Liver (tissue), 9 donors: ENCODE results near the gene SPECC1L. TPM values are rescaled to one million over a fixed set of nuclear protein-coding genes. Genes with fewer than 3 reads are reported as not detected.

Experiments used
- DNase-seq: peaks from one replicate; pipeline ENCODE4 v3.0.0-alpha.2; 2017; ENCODE audit warnings: low spot score
- H3K27ac ChIP-seq, 2 donors: one replicate each; pipeline ENCODE4 v1.7.0; 2013; ENCODE audit warnings: inconsistent platforms in 2 of 2, low read length in 2 of 2, control low read depth in 1 of 2, low read depth in 1 of 2, mild to moderate bottlenecking in 1 of 2
- H3K27me3 ChIP-seq, 4 donors: one replicate each; pipeline versions ENCODE4 v1.6.1 to v1.7.0; 2013; ENCODE audit warnings: low read length in 3 of 4, inconsistent platforms in 1 of 4, mild to moderate bottlenecking in 1 of 4, moderate library complexity in 1 of 4; ENCODE audit not compliant: control insufficient read depth in 4 of 4, insufficient read depth in 4 of 4
- H3K36me3 ChIP-seq, 4 donors: one replicate each; pipeline versions ENCODE4 v1.6.1 to v1.7.0; 2013; ENCODE audit warnings: low read length in 3 of 4, mild to moderate bottlenecking in 3 of 4, low read depth in 1 of 4, moderate library complexity in 1 of 4; ENCODE audit not compliant: control insufficient read depth in 4 of 4, insufficient read depth in 3 of 4
- H3K4me1 ChIP-seq, 4 donors: one replicate each; pipeline versions ENCODE4 v1.6.1 to v1.7.0; 2013; ENCODE audit warnings: low read length in 3 of 4, mild to moderate bottlenecking in 3 of 4, moderate library complexity in 1 of 4; ENCODE audit not compliant: control insufficient read depth in 4 of 4, insufficient read depth in 4 of 4
- H3K4me3 ChIP-seq, 3 donors: one replicate each; pipeline versions ENCODE4 v1.6.1 to v1.7.0; 2013; ENCODE audit warnings: low read length in 3 of 3, control low read depth in 1 of 3, low read depth in 1 of 3, mild to moderate bottlenecking in 1 of 3
- H3K9ac ChIP-seq, 2 donors: one replicate each; pipeline ENCODE4 v1.7.0; 2013; ENCODE audit warnings: low read length in 2 of 2, mild to moderate bottlenecking in 2 of 2, moderate library complexity in 2 of 2, control low read depth in 1 of 2, low read depth in 1 of 2
- H3K9me3 ChIP-seq, 4 donors: one replicate each; pipeline versions ENCODE4 v1.6.1 to v1.7.0; 2013; ENCODE audit warnings: low read length in 3 of 4; ENCODE audit not compliant: control insufficient read depth in 4 of 4
- ATF3 ChIP-seq: IDR thresholded peaks from 2 replicates; pipeline ENCODE4 v1.6.1; 2016; ENCODE audit warnings: antibody characterized with exemption
- EGR1 ChIP-seq, 2 donors: IDR thresholded peaks; 2 replicates each; pipeline ENCODE4 v1.6.1; 2016 to 2018; ENCODE audit warnings: antibody characterized with exemption in 2 of 2, low read depth in 2 of 2
- FOXA1 ChIP-seq: IDR thresholded peaks from 2 replicates; pipeline ENCODE4 v1.6.1; 2016; ENCODE audit warnings: antibody characterized with exemption
- FOXA2 ChIP-seq: IDR thresholded peaks from 2 replicates; pipeline ENCODE4 v1.6.1; 2016; ENCODE audit warnings: antibody characterized with exemption
- GABPA ChIP-seq, 2 donors: IDR thresholded peaks in 1 of 2; conservative IDR thresholded peaks in 1 of 2; 2 replicates each; pipeline ENCODE4 v1.6.1; 2016; ENCODE audit warnings: antibody characterized with exemption in 2 of 2, mild to moderate bottlenecking in 1 of 2, moderate library complexity in 1 of 2
- HNF4A ChIP-seq, 2 donors: conservative IDR thresholded peaks; 2 replicates each; pipeline ENCODE4 v1.6.1; 2016; ENCODE audit warnings: antibody characterized with exemption in 2 of 2, mild to moderate bottlenecking in 2 of 2
- HNF4G ChIP-seq: IDR thresholded peaks from 2 replicates; pipeline ENCODE4 v1.6.1; 2016; ENCODE audit warnings: antibody characterized with exemption
- JUND ChIP-seq, 2 donors: IDR thresholded peaks; 2 replicates each; pipeline ENCODE4 v1.6.1; 2016; ENCODE audit warnings: antibody characterized with exemption in 2 of 2
- NR2F2 ChIP-seq: IDR thresholded peaks from 2 replicates; pipeline ENCODE4 v1.6.1; 2016; ENCODE audit warnings: antibody characterized with exemption
- RAD21 ChIP-seq, 2 donors: IDR thresholded peaks; 2 replicates each; pipeline ENCODE4 v1.6.1; 2016; ENCODE audit warnings: antibody characterized with exemption in 2 of 2, mild to moderate bottlenecking in 2 of 2
- RXRA ChIP-seq, 2 donors: IDR thresholded peaks; 2 replicates each; pipeline ENCODE4 v1.6.1; 2017 to 2018; ENCODE audit warnings: antibody characterized with exemption in 2 of 2, mild to moderate bottlenecking in 1 of 2
- SP1 ChIP-seq: IDR thresholded peaks from 2 replicates; pipeline ENCODE4 v1.6.1; 2018; ENCODE audit warnings: antibody characterized with exemption, mild to moderate bottlenecking
- TAF1 ChIP-seq: conservative IDR thresholded peaks from 2 replicates; pipeline ENCODE4 v1.6.1; 2016; ENCODE audit warnings: antibody characterized with exemption, mild to moderate bottlenecking
- YY1 ChIP-seq: IDR thresholded peaks from 2 replicates; pipeline ENCODE4 v1.6.1; 2016; ENCODE audit warnings: antibody characterized with exemption, mild to moderate bottlenecking
- ZBTB33 ChIP-seq: IDR thresholded peaks from 2 replicates; pipeline ENCODE4 v1.6.1; 2016; ENCODE audit warnings: antibody characterized with exemption
- WGBS: extraction: QIAGEN DNeasy Blood & Tissue Kit; methylation state at CpG from one replicate; pipeline ENCODE4 v1.1.7; 2013; 5-methylcytosine and 5-hydroxymethylcytosine counted together
- polyA plus RNA-seq, 2 donors: library from polyadenylated mRNA; stranded (reverse) in 1 of 2; unstranded in 1 of 2; fragments of 200-250 nt in 1 of 2; fragments of >200 nt in 1 of 2; fragmentation: Nextera tagmentation in 1 of 2; extraction: Ambion mirVana in 1 of 2; gene quantifications; one replicate each; pipeline versions ENCODE4 v1.2.1 to v1.2.3, GENCODE V29; 2013 to 2015
- total RNA-seq, 2 donors: library from RNA; depleted of rRNA; stranded (reverse); fragments of >200 nt; gene quantifications; one replicate each; pipeline ENCODE4 v1.2.3, GENCODE V29; 2014
- TF ChIP-seq, protein P1 (sequence below): IDR thresholded peaks from 2 replicates; pipeline ENCODE4 v1.6.1; 2016; ENCODE audit warnings: antibody characterized with exemption
- TF ChIP-seq, protein P2 (sequence below): fragments of 150-350 bp; IDR thresholded peaks from 2 replicates; pipeline ENCODE4 v1.5.1; 2017; ENCODE audit warnings: improper control_type of control experiment, low read depth, low read length; ENCODE audit not compliant: missing input control
- donor health status: healthy.
- donor health status: healthy.
- donor health status: healthy.
- donor health status: healthy.
- donor health status: healthy.

Gene SPECC1L
- total and polyA plus RNA-seq, 4 donors: 5.4 to 22.3 (median 12.3) TPM

DNA sequence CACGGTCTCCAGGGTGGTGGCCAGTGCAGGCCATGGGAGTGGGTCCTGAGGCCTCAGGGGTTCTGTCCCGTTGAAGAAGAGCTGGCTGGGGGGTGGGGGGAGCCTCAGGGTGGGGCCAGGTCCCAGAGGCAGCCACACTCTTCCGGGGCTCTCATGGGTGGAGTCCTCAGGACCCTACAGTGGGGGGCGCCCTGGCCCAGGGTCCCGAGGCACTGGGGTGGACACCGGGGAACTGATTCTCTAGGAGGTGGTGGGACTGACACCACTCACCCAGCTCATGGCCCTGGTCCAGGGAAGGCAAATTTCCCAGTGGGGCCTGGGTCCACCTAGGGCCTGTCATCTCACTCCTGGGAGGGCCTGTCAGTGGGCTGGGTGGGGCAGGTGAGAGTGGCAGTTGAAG is 38.5 kb upstream of the SPECC1L start:
- Histone ChIP-seq H3K27ac (no peak overlapping the region), H3K27me3 (no peaks in the 10 kb centered on the region), H3K9ac (no peak overlapping the region), H3K4me3 (no peak overlapping the region), H3K9me3 (no peaks in the 10 kb centered on the region), H3K36me3 (peaks cover 0 to 1% (median 0%) of the 10 kb centered on the region in 4 donors), H3K4me1 (no peaks in the 10 kb centered on the region)
- WGBS: 90% methylated on average over 6 of the region's 6 CpGs
- no peak for DNase-seq
- TF ChIP-seq RXRA (IDR thresholded peaks at IDR 0.05) (no peak), JUND (IDR thresholded peaks at IDR 0.05) (no peak), ATF3 (no peak), HNF4A (conservative IDR thresholded peaks at IDR 0.05) (no peak), NR2F2 (no peak), EGR1 (IDR thresholded peaks at IDR 0.05; ENCODE audit: low read depth in 2 of 2) (no peak)
- TF ChIP-seq, protein P1, sequence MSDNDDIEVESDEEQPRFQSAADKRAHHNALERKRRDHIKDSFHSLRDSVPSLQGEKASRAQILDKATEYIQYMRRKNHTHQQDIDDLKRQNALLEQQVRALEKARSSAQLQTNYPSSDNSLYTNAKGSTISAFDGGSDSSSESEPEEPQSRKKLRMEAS: no peak
- TF ChIP-seq, protein P2, sequence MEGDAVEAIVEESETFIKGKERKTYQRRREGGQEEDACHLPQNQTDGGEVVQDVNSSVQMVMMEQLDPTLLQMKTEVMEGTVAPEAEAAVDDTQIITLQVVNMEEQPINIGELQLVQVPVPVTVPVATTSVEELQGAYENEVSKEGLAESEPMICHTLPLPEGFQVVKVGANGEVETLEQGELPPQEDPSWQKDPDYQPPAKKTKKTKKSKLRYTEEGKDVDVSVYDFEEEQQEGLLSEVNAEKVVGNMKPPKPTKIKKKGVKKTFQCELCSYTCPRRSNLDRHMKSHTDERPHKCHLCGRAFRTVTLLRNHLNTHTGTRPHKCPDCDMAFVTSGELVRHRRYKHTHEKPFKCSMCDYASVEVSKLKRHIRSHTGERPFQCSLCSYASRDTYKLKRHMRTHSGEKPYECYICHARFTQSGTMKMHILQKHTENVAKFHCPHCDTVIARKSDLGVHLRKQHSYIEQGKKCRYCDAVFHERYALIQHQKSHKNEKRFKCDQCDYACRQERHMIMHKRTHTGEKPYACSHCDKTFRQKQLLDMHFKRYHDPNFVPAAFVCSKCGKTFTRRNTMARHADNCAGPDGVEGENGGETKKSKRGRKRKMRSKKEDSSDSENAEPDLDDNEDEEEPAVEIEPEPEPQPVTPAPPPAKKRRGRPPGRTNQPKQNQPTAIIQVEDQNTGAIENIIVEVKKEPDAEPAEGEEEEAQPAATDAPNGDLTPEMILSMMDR: no peak

- H3K9me3 ChIP-seq: no peaks in the 10 kb centered on the region
- no peak overlapping the region for H3K27ac ChIP-seq
- H3K27me3 ChIP-seq: no peaks in the 10 kb centered on the region
- no peak overlapping the region for H3K4me3 ChIP-seq
- TF ChIP-seq TAF1 (no peak), GABPA (IDR thresholded peaks at IDR 0.05 in 1 of 2, conservative IDR thresholded peaks at IDR 0.05 in 1 of 2) (no peak)
- 91% methylated on average over 15 of the region's 15 CpGs for WGBS
- no peaks in the 10 kb centered on the region for H3K4me1 ChIP-seq
- no peak for DNase-seq
- H3K36me3 ChIP-seq: peaks cover 0 to 1% (median 0%) of the 10 kb centered on the region in 4 donors
- no peak overlapping the region for H3K9ac ChIP-seq
These were observed 37.9 kb upstream of the SPECC1L start for GRCh38 chr22:24232725-24233124.

GRCh38 chr22:24233235-24233634 is 37.4 kb upstream of the SPECC1L start:
- H3K9me3 ChIP-seq: no peaks in the 10 kb centered on the region
- 97% methylated on average over 13 of the region's 13 CpGs for WGBS
- H3K9ac ChIP-seq: no peak overlapping the region
- no peaks in the 10 kb centered on the region for H3K4me1 ChIP-seq
- no peak overlapping the region for H3K27ac ChIP-seq
- TF ChIP-seq NR2F2: no peak
- no peak for TF ChIP-seq FOXA1
- TF ChIP-seq EGR1 (IDR thresholded peaks at IDR 0.05; ENCODE audit: low read depth in 2 of 2): no peak
- no peak for TF ChIP-seq YY1
- TF ChIP-seq HNF4G: no peak
- TF ChIP-seq, protein P2: no peak
- TF ChIP-seq ZBTB33: no peak
- no peak for TF ChIP-seq SP1
- no peak for TF ChIP-seq JUND (IDR thresholded peaks at IDR 0.05)
- TF ChIP-seq RAD21 (IDR thresholded peaks at IDR 0.05): no peak
- no peak for TF ChIP-seq ATF3
- TF ChIP-seq FOXA2: no peak
- TF ChIP-seq RXRA (IDR thresholded peaks at IDR 0.05): no peak
- H3K36me3 ChIP-seq: peaks cover 0 to 1% (median 0%) of the 10 kb centered on the region in 4 donors
- no peak overlapping the region for H3K4me3 ChIP-seq
- DNase-seq: no peak
- H3K27me3 ChIP-seq: no peaks in the 10 kb centered on the region
